Measurements from ENCODE around the gene VPREB3. TPM values are rescaled to one million over a fixed set of nuclear protein-coding genes. Genes with fewer than 3 reads are reported as not detected.
A peak's percentile ranks its signal among the peaks of the same experiment; 100 is the strongest.

VPREB3 gene
- total RNA-seq, 2 donors from 2014 or later = not detected

GRCh38 chr22:23790819-23791737 lies 36.9 kb upstream of the VPREB3 start:
- no peak for TF ChIP-seq CTCF (IDR thresholded peaks at IDR 0.05)
- ATAC-seq (ENCODE audit: insufficient number of reproducible peaks, low FRiP score, low read depth) = no peak
- no peaks in the 10 kb centered on the region for H3K27me3 ChIP-seq (replicated peaks; ENCODE audit: insufficient read depth)
- H3K36me3 ChIP-seq = peaks cover 25% of the 10 kb centered on the region
- no peak overlapping the region for H3K4me3 ChIP-seq
- no peak overlapping the region for H3K27ac ChIP-seq
- H3K4me1 ChIP-seq (ENCODE audit: control insufficient read depth in 1 of 2, low read depth in 2 of 2) = peaks cover 15 to 28% of the 10 kb centered on the region in 2 donors
- DNase-seq (ENCODE audit: low spot score) = no peak
- H3K9me3 ChIP-seq = no peaks in the 10 kb centered on the region

- H3K9me3 ChIP-seq = no peaks in the 10 kb centered on the region
- peaks cover 16 to 33% of the 10 kb centered on the region in 2 donors for H3K4me1 ChIP-seq (ENCODE audit: control insufficient read depth in 1 of 2, low read depth in 2 of 2)
- peaks cover 23% of the 10 kb centered on the region for H3K36me3 ChIP-seq
- no peak overlapping the region for H3K4me3 ChIP-seq
- ATAC-seq (ENCODE audit: insufficient number of reproducible peaks, low FRiP score, low read depth) (no peak), DNase-seq (ENCODE audit: low spot score) (no peak)
- no peak for TF ChIP-seq CTCF (IDR thresholded peaks at IDR 0.05)
- no peaks in the 10 kb centered on the region for H3K27me3 ChIP-seq (replicated peaks; ENCODE audit: insufficient read depth)
- H3K27ac ChIP-seq = no peak overlapping the region
Observed at GRCh38 chr22:23789638-23790037, 35.4 kb upstream of the VPREB3 start.

- peaks cover 16 to 33% of the 10 kb centered on the region in 2 donors for H3K4me1 ChIP-seq (ENCODE audit: control insufficient read depth in 1 of 2, low read depth in 2 of 2)
Observed at GRCh38 chr22:23789121-23789520, 34.9 kb upstream of the VPREB3 start.

GRCh38 chr22:23787910-23788309 lies 33.7 kb upstream of the VPREB3 start:
- peaks cover 6% of the 10 kb centered on the region for H3K36me3 ChIP-seq
- peak overlapping the region in 1 of 2 donors; percentile 97 for H3K27ac ChIP-seq
- TF ChIP-seq CTCF (IDR thresholded peaks at IDR 0.05) = no peak
- ATAC-seq (ENCODE audit: insufficient number of reproducible peaks, low FRiP score, low read depth) = no peak
- no peak for DNase-seq (ENCODE audit: low spot score)
- H3K9me3 ChIP-seq = no peaks in the 10 kb centered on the region
- H3K4me3 ChIP-seq = peak overlapping the region; percentile 94
- no peaks in the 10 kb centered on the region for H3K27me3 ChIP-seq (replicated peaks; ENCODE audit: insufficient read depth)
- H3K4me1 ChIP-seq (ENCODE audit: control insufficient read depth in 1 of 2, low read depth in 2 of 2) = peaks cover 16 to 33% of the 10 kb centered on the region in 2 donors

More at GRCh38 chr22:23789121-23789520, 34.9 kb upstream of the VPREB3 start:
- H3K27ac ChIP-seq = no peak overlapping the region
- DNase-seq (ENCODE audit: low spot score) (no peak), ATAC-seq (ENCODE audit: insufficient number of reproducible peaks, low FRiP score, low read depth) (no peak)
- H3K4me3 ChIP-seq = no peak overlapping the region
- H3K36me3 ChIP-seq = peaks cover 18% of the 10 kb centered on the region
- no peaks in the 10 kb centered on the region for H3K27me3 ChIP-seq (replicated peaks; ENCODE audit: insufficient read depth)
- TF ChIP-seq CTCF (IDR thresholded peaks at IDR 0.05) = no peak
- no peaks in the 10 kb centered on the region for H3K9me3 ChIP-seq

GRCh38 chr22:23787600-23787896 lies 33.3 kb upstream of the VPREB3 start:
- no peak for TF ChIP-seq CTCF (IDR thresholded peaks at IDR 0.05)
- ATAC-seq (ENCODE audit: insufficient number of reproducible peaks, low FRiP score, low read depth) (no peak), DNase-seq (ENCODE audit: low spot score) (no peak)
- peaks cover 16 to 33% of the 10 kb centered on the region in 2 donors for H3K4me1 ChIP-seq (ENCODE audit: control insufficient read depth in 1 of 2, low read depth in 2 of 2)
- no peaks in the 10 kb centered on the region for H3K27me3 ChIP-seq (replicated peaks; ENCODE audit: insufficient read depth)
- peak overlapping the region in 1 of 2 donors; percentile 97 for H3K27ac ChIP-seq
- H3K36me3 ChIP-seq = peaks cover 5% of the 10 kb centered on the region
- no peaks in the 10 kb centered on the region for H3K9me3 ChIP-seq
- H3K4me3 ChIP-seq = peak overlapping the region; percentile 94
